PFSK-1 (cell line): ENCODE measurements around the gene NT5DC3.

Experiments
- POLR2AphosphoS5 ChIP-seq: IDR thresholded peaks from 2 replicates; pipeline ENCODE4 v1.6.1; 2012; ENCODE audit warnings: low read depth, mild to moderate bottlenecking, control low read depth, low read length, moderate library complexity
- REST ChIP-seq, 2 experiments: IDR thresholded peaks; 2 replicates each; pipeline versions ENCODE4 v1.6.1 to v1.8.0; 2011 to 2012; ENCODE audit warnings: low read depth in 2 of 2, low read length in 2 of 2, control low read depth in 1 of 2, inconsistent platforms in 1 of 2, mild to moderate bottlenecking in 1 of 2, moderate library complexity in 1 of 2; ENCODE audit not compliant: insufficient read depth in 1 of 2
- SIN3A ChIP-seq: IDR thresholded peaks from 2 replicates; pipeline ENCODE4 v1.6.1; 2012; ENCODE audit warnings: mild to moderate bottlenecking, low read length, moderate library complexity, borderline replicate concordance; ENCODE audit not compliant: insufficient read depth
- TAF1 ChIP-seq: IDR thresholded peaks from 2 replicates; pipeline ENCODE4 v1.6.1; 2012; ENCODE audit warnings: low read length, control low read depth, borderline replicate concordance; ENCODE audit not compliant: insufficient read depth

GRCh38 chr12:103809154-103809553 lies 31.9 kb downstream of the NT5DC3 start:
- TF ChIP-seq POLR2AphosphoS5, result no peak
- no peak for TF ChIP-seq TAF1
- TF ChIP-seq REST (IDR thresholded peaks at IDR 0.05; ENCODE audit: insufficient read depth in 1 of 2, low read depth in 2 of 2, low read length in 2 of 2), result no peak
- no peak for TF ChIP-seq SIN3A
